PFSK-1 (cell line): ENCODE results near the gene LDLRAD3.

Source experiments
- FOXP2 ChIP-seq: optimal IDR thresholded peaks from 2 replicates; pipeline ENCODE3; 2011; ENCODE audit warnings: borderline replicate concordance, control low read depth, inconsistent platforms; ENCODE audit not compliant: insufficient read depth; ENCODE audit errors: extremely low read length, extremely low read depth
- POLR2AphosphoS5 ChIP-seq: IDR thresholded peaks from 2 replicates; pipeline ENCODE4 v1.6.1; 2012; ENCODE audit warnings: low read depth, mild to moderate bottlenecking, control low read depth, low read length, moderate library complexity
- SIN3A ChIP-seq: IDR thresholded peaks from 2 replicates; pipeline ENCODE4 v1.6.1; 2012; ENCODE audit warnings: mild to moderate bottlenecking, low read length, moderate library complexity, borderline replicate concordance; ENCODE audit not compliant: insufficient read depth
- TAF1 ChIP-seq: IDR thresholded peaks from 2 replicates; pipeline ENCODE4 v1.6.1; 2012; ENCODE audit warnings: low read length, control low read depth, borderline replicate concordance; ENCODE audit not compliant: insufficient read depth
- TF ChIP-seq, protein P1 (sequence below), 2 experiments: IDR thresholded peaks; 2 replicates each; pipeline versions ENCODE4 v1.6.1 to v1.8.0; 2011 to 2012; ENCODE audit warnings: low read depth in 2 of 2, low read length in 2 of 2, control low read depth in 1 of 2, inconsistent platforms in 1 of 2, mild to moderate bottlenecking in 1 of 2, moderate library complexity in 1 of 2; ENCODE audit not compliant: insufficient read depth in 1 of 2

The LDLRAD3 gene

DNA sequence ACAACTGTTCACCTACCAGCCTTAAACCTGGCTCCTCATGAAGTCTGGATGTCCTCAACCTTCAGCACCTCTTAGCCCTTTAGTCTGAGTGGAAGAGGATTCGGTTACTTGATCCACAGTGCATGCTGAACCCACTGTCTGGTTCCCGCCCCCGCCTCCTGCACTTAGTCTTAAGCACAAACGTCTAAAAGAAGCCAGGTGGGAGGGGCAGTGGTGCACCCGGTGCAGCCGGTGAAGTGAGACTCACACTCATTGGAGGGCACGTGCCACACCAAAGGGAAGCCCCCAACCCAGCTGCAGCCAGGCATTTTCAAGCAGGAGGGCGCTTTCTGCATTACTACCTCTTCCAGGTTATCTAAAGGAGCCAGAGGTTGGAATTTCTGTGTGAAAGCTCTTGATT lies 198.6 kb downstream of the LDLRAD3 start:
- TF ChIP-seq POLR2AphosphoS5, result no peak
- TF ChIP-seq TAF1, result no peak
- no peak for TF ChIP-seq FOXP2
- TF ChIP-seq SIN3A, result no peak
- TF ChIP-seq, protein P1, sequence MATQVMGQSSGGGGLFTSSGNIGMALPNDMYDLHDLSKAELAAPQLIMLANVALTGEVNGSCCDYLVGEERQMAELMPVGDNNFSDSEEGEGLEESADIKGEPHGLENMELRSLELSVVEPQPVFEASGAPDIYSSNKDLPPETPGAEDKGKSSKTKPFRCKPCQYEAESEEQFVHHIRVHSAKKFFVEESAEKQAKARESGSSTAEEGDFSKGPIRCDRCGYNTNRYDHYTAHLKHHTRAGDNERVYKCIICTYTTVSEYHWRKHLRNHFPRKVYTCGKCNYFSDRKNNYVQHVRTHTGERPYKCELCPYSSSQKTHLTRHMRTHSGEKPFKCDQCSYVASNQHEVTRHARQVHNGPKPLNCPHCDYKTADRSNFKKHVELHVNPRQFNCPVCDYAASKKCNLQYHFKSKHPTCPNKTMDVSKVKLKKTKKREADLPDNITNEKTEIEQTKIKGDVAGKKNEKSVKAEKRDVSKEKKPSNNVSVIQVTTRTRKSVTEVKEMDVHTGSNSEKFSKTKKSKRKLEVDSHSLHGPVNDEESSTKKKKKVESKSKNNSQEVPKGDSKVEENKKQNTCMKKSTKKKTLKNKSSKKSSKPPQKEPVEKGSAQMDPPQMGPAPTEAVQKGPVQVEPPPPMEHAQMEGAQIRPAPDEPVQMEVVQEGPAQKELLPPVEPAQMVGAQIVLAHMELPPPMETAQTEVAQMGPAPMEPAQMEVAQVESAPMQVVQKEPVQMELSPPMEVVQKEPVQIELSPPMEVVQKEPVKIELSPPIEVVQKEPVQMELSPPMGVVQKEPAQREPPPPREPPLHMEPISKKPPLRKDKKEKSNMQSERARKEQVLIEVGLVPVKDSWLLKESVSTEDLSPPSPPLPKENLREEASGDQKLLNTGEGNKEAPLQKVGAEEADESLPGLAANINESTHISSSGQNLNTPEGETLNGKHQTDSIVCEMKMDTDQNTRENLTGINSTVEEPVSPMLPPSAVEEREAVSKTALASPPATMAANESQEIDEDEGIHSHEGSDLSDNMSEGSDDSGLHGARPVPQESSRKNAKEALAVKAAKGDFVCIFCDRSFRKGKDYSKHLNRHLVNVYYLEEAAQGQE (IDR thresholded peaks at IDR 0.05; ENCODE audit: insufficient read depth in 1 of 2, low read depth in 2 of 2, low read length in 2 of 2), result no peak

DNA sequence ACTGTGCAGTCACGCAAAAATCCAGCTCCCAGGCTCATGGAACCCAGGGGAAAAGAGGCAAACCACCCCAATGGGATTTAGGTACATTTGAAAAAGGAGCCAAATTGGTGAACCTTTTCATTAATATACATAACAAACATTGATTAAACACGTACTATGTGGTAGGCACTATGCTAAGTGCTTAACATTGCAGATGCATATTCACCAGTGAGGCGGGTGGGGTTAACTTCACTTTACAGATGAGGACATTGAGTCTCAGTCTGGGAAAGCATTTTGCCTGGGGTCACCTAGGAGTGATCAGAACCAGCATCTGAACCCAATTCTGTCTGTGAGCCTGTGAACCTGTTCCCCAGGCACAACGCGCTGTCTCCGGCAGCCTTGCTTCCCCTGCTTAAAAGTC lies 199.0 kb downstream of the LDLRAD3 start:
- no peak for TF ChIP-seq SIN3A
- TF ChIP-seq FOXP2, result no peak
- TF ChIP-seq POLR2AphosphoS5, result no peak
- TF ChIP-seq TAF1, result no peak
- TF ChIP-seq, protein P1 (IDR thresholded peaks at IDR 0.05; ENCODE audit: insufficient read depth in 1 of 2, low read depth in 2 of 2, low read length in 2 of 2), result no peak

DNA sequence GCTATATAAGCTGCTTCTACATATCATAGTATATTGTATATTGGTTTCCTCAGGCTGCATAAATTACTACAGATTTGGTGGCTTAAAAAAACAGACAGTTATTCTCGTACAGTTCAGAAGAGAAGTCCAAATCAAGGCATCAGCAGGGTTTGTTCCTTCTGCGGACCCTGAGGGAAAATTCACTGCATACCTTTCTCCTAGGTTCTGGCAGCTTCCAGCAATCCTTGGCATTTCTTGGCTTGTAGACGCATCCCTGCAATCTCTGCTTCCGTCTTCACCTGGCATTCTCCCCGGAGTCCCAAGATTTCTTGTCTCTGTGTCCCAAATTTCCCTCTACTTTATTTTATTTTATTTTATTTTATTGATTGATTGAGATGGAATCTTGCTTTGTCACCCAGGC lies 202.6 kb downstream of the LDLRAD3 start:
- no peak for TF ChIP-seq POLR2AphosphoS5
- TF ChIP-seq, protein P1 (IDR thresholded peaks at IDR 0.05; ENCODE audit: insufficient read depth in 1 of 2, low read depth in 2 of 2, low read length in 2 of 2), result no peak
- TF ChIP-seq SIN3A, result no peak
- TF ChIP-seq FOXP2, result no peak
- TF ChIP-seq TAF1, result no peak

DNA sequence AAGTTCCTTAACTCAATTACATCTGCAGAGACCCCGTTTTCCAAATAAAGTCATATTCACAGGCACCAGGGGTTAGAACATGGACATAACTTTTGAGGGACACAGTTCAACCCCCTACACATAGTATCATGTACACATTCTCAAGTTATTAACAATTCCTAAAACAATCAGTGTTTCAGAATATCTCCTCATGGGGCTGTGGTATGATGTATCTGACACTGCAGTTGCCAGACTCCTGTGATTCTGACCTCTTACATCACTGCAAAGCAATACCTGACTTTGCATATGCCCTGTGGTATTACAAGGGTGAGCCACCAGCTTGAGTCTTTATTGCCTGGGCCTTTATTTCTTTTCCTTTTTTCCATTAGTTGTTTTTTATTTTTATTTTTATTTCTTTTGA lies 203.6 kb downstream of the LDLRAD3 start:
- TF ChIP-seq POLR2AphosphoS5, result no peak
- no peak for TF ChIP-seq SIN3A
- TF ChIP-seq, protein P1 (IDR thresholded peaks at IDR 0.05; ENCODE audit: insufficient read depth in 1 of 2, low read depth in 2 of 2, low read length in 2 of 2), result no peak
- TF ChIP-seq TAF1, result no peak
- TF ChIP-seq FOXP2, result no peak

DNA sequence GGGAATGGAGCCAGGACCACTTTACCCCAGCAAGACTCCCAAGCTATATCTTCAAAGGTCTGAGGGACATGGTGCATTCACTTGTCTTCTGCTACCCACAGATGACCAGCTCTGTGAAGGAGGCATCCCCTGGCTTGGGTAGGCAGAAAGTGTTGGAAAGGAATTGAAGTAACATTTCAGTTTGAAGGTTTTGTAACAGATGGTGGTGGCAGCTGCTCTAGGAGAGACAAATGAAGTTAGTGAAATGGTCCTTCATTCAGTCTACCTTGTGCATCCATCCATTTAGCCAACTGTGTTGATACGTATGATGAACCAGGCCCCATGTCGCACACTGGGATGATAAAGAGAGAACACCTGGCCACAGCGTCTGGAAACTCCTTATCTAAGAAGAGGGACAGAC lies 204.8 kb downstream of the LDLRAD3 start:
- TF ChIP-seq FOXP2, result no peak
- no peak for TF ChIP-seq SIN3A
- TF ChIP-seq POLR2AphosphoS5, result no peak
- TF ChIP-seq, protein P1 (IDR thresholded peaks at IDR 0.05; ENCODE audit: insufficient read depth in 1 of 2, low read depth in 2 of 2, low read length in 2 of 2), result no peak
- TF ChIP-seq TAF1, result no peak
